ENCODE data around the gene PCYT1A. TPM values are rescaled to one million over a fixed set of nuclear protein-coding genes. Genes with fewer than 3 reads are reported as not detected.
A peak's percentile ranks its signal among the peaks of the same experiment; 100 is the strongest.

Gene PCYT1A
- total and polyA plus RNA-seq, 10 of the 15 experiments (the other 5 are each of a cell fraction or from before 2014, with no cell fraction given), result 10.8 to 64.3 (median 48.6) TPM

GRCh38 chr3:196180346-196180745 is 107.2 kb downstream of the PCYT1A start:
- FAIRE-seq (no peak), ATAC-seq (no peak), DNase-seq (ENCODE audit: low read depth, low spot score) (no peak)
- H3K27me3 ChIP-seq (replicated peaks in 1 of 2; ENCODE audit: control insufficient read depth in 2 of 2, insufficient read depth in 2 of 2, low read length in 1 of 2), result no peaks in the 10 kb centered on the region
- peak overlapping the region; percentile 71 for H3K4me2 ChIP-seq (ENCODE audit: control insufficient read depth, insufficient read depth)
- H3K9ac ChIP-seq (ENCODE audit: control insufficient read depth, insufficient read depth, low read length), result peak overlapping the region; percentile 75
- CTCF ChIA-PET, result interaction anchor here (1.3 to 4.8 kb wide), 12 partner anchors 8 to 154 kb away, joined by 3 to 64 read pairs (median 8); no protein-coding TSS in a partner anchor
- H4K20me1 ChIP-seq (ENCODE audit: control insufficient read depth, insufficient read depth), result no peaks in the 10 kb centered on the region
- H3K79me2 ChIP-seq (ENCODE audit: control insufficient read depth, insufficient read depth, low read length), result no peaks in the 10 kb centered on the region; the same call in 1 of the 2 replicates
- H2AFZ ChIP-seq (ENCODE audit: control insufficient read depth, low read depth, low read length), result peak overlapping the region; percentile 75; the same call in 1 of the 2 replicates
- SMC1A ChIA-PET (ENCODE audit: uncharacterized antibody, unreplicated experiment), result interaction anchor here (1.0 to 6.9 kb wide), 10 partner anchors 13 to 132 kb away, joined by 3 to 155 read pairs (median 34); no protein-coding TSS in a partner anchor
- peak overlapping the region; percentile 50; the same call in 1 of the 2 replicates for H3K4me3 ChIP-seq
- in situ Hi-C loops (cut with MboI), result no loop called here
- peak overlapping the region; percentile 93 for H3K27ac ChIP-seq (ENCODE audit: control insufficient read depth, insufficient read depth)
- RAD21 ChIA-PET (ENCODE audit: unreplicated experiment), result interaction anchor here (0.7 to 6.2 kb wide), 16 partner anchors 10 to 159 kb away, joined by 3 to 91 read pairs (median 8); no protein-coding TSS in a partner anchor
- 3% methylated on average over 9 of the region's 9 CpGs for WGBS (ENCODE audit: insufficient coverage, insufficient replicate concordance, low lambda C conversion rate, missing lambda C conversion rate)
- BruUV-seq (replicated peaks), result no TSS peak
- no peaks in the 10 kb centered on the region for H3K36me3 ChIP-seq (ENCODE audit: control insufficient read depth in 2 of 2, insufficient read depth in 2 of 2, low read length in 1 of 2)
- intact Hi-C loops (cut with micrococcal nuclease; ENCODE audit: unreplicated experiment), result no loop called here
- no peaks in the 10 kb centered on the region for H3K9me3 ChIP-seq (replicated peaks; ENCODE audit: control insufficient read depth, insufficient read depth, low read length)
- H3K4me1 ChIP-seq (ENCODE audit: control insufficient read depth, insufficient read depth, low read length), result peaks cover 62% of the 10 kb centered on the region
- POLR2A ChIA-PET, result interaction anchor here (0.5 to 5.5 kb wide), 13 partner anchors 8 to 1036 kb away, joined by 3 to 61 read pairs (median 11); no protein-coding TSS in a partner anchor
- no peak for TF ChIP-seq ZNF24 (IDR thresholded peaks at IDR 0.05)
- TF ChIP-seq STAT3 (IDR thresholded peaks at IDR 0.05; ENCODE audit: low read depth, low read length), result no peak
- no peak for TF ChIP-seq RBBP5 (conservative IDR thresholded peaks at IDR 0.05)
- no peak for TF ChIP-seq REST (IDR thresholded peaks at IDR 0.05; ENCODE audit: low read depth, low read length)
- no peak for TF ChIP-seq POLR2AphosphoS2 (IDR thresholded peaks at IDR 0.05; ENCODE audit: low read depth, low read length)
- TF ChIP-seq GABPA (IDR thresholded peaks at IDR 0.05; ENCODE audit: low read depth), result no peak
- no peak for TF ChIP-seq SUPT20H (IDR thresholded peaks at IDR 0.05; ENCODE audit: borderline replicate concordance, control insufficient read depth, low read depth, low read length)
- no peak for TF ChIP-seq CUX1 (IDR thresholded peaks at IDR 0.05; ENCODE audit: insufficient replicate concordance, low read depth, low read length)
- TF ChIP-seq KAT2A (conservative IDR thresholded peaks at IDR 0.05; ENCODE audit: control insufficient read depth, low read depth, low read length), result no peak
- no peak for TF ChIP-seq EGR1 (IDR thresholded peaks at IDR 0.05; ENCODE audit: borderline replicate concordance in 1 of 2, low read depth in 2 of 2, low read length in 2 of 2)
- no peak for TF ChIP-seq IRF5 (IDR thresholded peaks at IDR 0.05; ENCODE audit: borderline replicate concordance)

Measured in GM12878 (cell line).